GM23338 (cell line): Measurements from ENCODE around the gene COL1A1. TPM values are rescaled to one million over a fixed set of nuclear protein-coding genes. Genes with fewer than 3 reads are reported as not detected.

ENCODE experiments used
- ATAC-seq: fragments of 200-7000 bp; cut with Tn5 transposase; 3 replicates; pipeline ENCODE4 v1.9.1; 2020
- DNase-seq: peaks from one replicate; pipeline ENCODE4 v3.0.0-alpha.2; 2015; ENCODE audit warnings: low spot score
- H2AFZ ChIP-seq: fragments of 200-600 bp; sonication (generic); 2 replicates; pipeline ENCODE4 v1.8.0; 2016; ENCODE audit warnings: antibody characterized with exemption, mild to moderate bottlenecking, moderate library complexity
- H3F3A ChIP-seq: fragments of 200-600 bp; sonication (generic); replicated peaks from 2 replicates; pipeline ENCODE4 v1.8.0; 2017; ENCODE audit warnings: antibody characterized with exemption, mixed run types, low read depth
- H3K27ac ChIP-seq: fragments of 200-600 bp; sonication (generic); 2 replicates; pipeline ENCODE4 v1.6.1; 2016; ENCODE audit warnings: low read depth
- H3K27me3 ChIP-seq: fragments of 200-600 bp; sonication (generic); 2 replicates; pipeline ENCODE4 v1.8.0; 2016; ENCODE audit warnings: mild to moderate bottlenecking, mixed run types, moderate library complexity; ENCODE audit not compliant: insufficient read depth
- H3K36me3 ChIP-seq: fragments of 200-600 bp; sonication (generic); 2 replicates; pipeline ENCODE4 v1.8.0; 2016; ENCODE audit warnings: mild to moderate bottlenecking; ENCODE audit not compliant: insufficient read depth
- H3K4me1 ChIP-seq: fragments of 200-600 bp; sonication (generic); 2 replicates; pipeline ENCODE4 v1.8.0; 2016; ENCODE audit warnings: mild to moderate bottlenecking, moderate library complexity; ENCODE audit not compliant: insufficient read depth
- H3K4me2 ChIP-seq: fragments of 200-600 bp; sonication (generic); 2 replicates; pipeline ENCODE4 v1.7.1; 2017; ENCODE audit warnings: mixed run types
- H3K4me3 ChIP-seq: fragments of 200-600 bp; sonication (generic); 2 replicates; pipeline ENCODE4 v1.6.1; 2016; ENCODE audit warnings: mixed run types
- H3K79me2 ChIP-seq: fragments of 200-600 bp; sonication (generic); replicated peaks from 2 replicates; pipeline ENCODE4 v1.8.0; 2017; ENCODE audit warnings: mild to moderate bottlenecking; ENCODE audit not compliant: insufficient read depth
- H3K9me2 ChIP-seq: fragments of 200-600 bp; sonication (generic); 2 replicates; pipeline ENCODE4 v1.8.0; 2017; ENCODE audit not compliant: insufficient read depth
- H4K20me1 ChIP-seq: fragments of 200-600 bp; sonication (generic); replicated peaks from 2 replicates; pipeline ENCODE4 v1.8.0; 2017; ENCODE audit warnings: mild to moderate bottlenecking; ENCODE audit not compliant: insufficient read depth
- H3K27ac Mint-ChIP-seq: 2 replicates; pipeline ENCODE4 v1.8.0; 2020; ENCODE audit warnings: inconsistent platforms, mild to moderate bottlenecking, moderate library complexity, mixed read lengths
- H3K27me3 Mint-ChIP-seq: 3 replicates; pipeline ENCODE4 v1.8.0; 2022; ENCODE audit warnings: low read depth, mild to moderate bottlenecking, moderate library complexity, mixed read lengths, inconsistent platforms; ENCODE audit not compliant: insufficient read depth, poor library complexity
- H3K36me3 Mint-ChIP-seq: 3 replicates; pipeline ENCODE4 v1.8.0; 2021; ENCODE audit warnings: low read depth, mild to moderate bottlenecking, inconsistent platforms, moderate library complexity, mixed read lengths
- H3K4me1 Mint-ChIP-seq: 3 replicates; pipeline ENCODE4 v1.8.0; 2020; ENCODE audit warnings: mild to moderate bottlenecking, inconsistent platforms, mixed read lengths
- H3K4me3 Mint-ChIP-seq: 3 replicates; pipeline ENCODE4 v1.8.0; 2021; ENCODE audit warnings: moderate library complexity, mild to moderate bottlenecking, inconsistent platforms, mixed read lengths
- H3K9me3 Mint-ChIP-seq: 3 replicates; pipeline ENCODE4 v1.8.0; 2020; ENCODE audit warnings: moderate library complexity, mild to moderate bottlenecking, inconsistent platforms, mixed read lengths
- CREB1 ChIP-seq: fragments of 250-450 bp; sonication (Bioruptor Pico); IDR thresholded peaks from 2 replicates; pipeline ENCODE4 v1.5.0; 2020; ENCODE audit warnings: low read depth, mild to moderate bottlenecking, moderate library complexity
- ETS1 ChIP-seq: IDR thresholded peaks from 2 replicates; pipeline ENCODE4 v1.6.1; 2016; ENCODE audit warnings: antibody characterized with exemption
- EZH2 ChIP-seq: fragments of 200-600 bp; sonication (generic); IDR thresholded peaks from one replicate; pipeline ENCODE4 v1.8.0; 2017; ENCODE audit warnings: antibody characterized with exemption, mild to moderate bottlenecking, low read depth; ENCODE audit not compliant: unreplicated experiment
- EZH2phosphoT487 ChIP-seq: fragments of 200-600 bp; sonication (generic); IDR thresholded peaks from one replicate; pipeline ENCODE4 v1.8.1; 2018; ENCODE audit warnings: antibody characterized with exemption; ENCODE audit not compliant: unreplicated experiment
- JUNB ChIP-seq: IDR thresholded peaks from one replicate; pipeline ENCODE4 v1.6.1; 2016; ENCODE audit warnings: antibody characterized with exemption; ENCODE audit not compliant: unreplicated experiment
- NANOG ChIP-seq: IDR thresholded peaks from 2 replicates; pipeline ENCODE4 v1.6.1; 2016; ENCODE audit warnings: antibody characterized with exemption, borderline replicate concordance
- POLR2AphosphoS5 ChIP-seq: IDR thresholded peaks from 2 replicates; pipeline ENCODE4 v1.6.1; 2016; ENCODE audit warnings: antibody characterized with exemption, low read depth
- STAT1 ChIP-seq: IDR thresholded peaks from one replicate; pipeline ENCODE4 v1.6.1; 2016; ENCODE audit warnings: antibody characterized with exemption; ENCODE audit not compliant: unreplicated experiment
- ZNF114 ChIP-seq: fragments of 250-450 bp; sonication (Bioruptor Pico); IDR thresholded peaks from 2 replicates; pipeline ENCODE4 v1.5.0; 2020; ENCODE audit warnings: mild to moderate bottlenecking, moderate library complexity
- ZNF331 ChIP-seq: fragments of 250-450 bp; sonication (Bioruptor Pico); IDR thresholded peaks from 2 replicates; pipeline ENCODE4 v1.5.0; 2020; ENCODE audit warnings: low read depth, mild to moderate bottlenecking, moderate library complexity
- polyA plus RNA-seq: library from polyadenylated mRNA; unstranded; fragments of >200 nt; fragmentation: Nextera tagmentation; extraction: Ambion mirVana; gene quantifications from 2 replicates; pipeline ENCODE4 v1.2.1, GENCODE V29; 2016
- total RNA-seq: library from RNA; depleted of rRNA; stranded (reverse); fragments of >200 nt; shearing (Covaris generic); gene quantifications from 2 replicates; pipeline ENCODE4 v1.2.3, GENCODE V29; 2014
- TF ChIP-seq, protein P1 (sequence below): IDR thresholded peaks from one replicate; pipeline ENCODE4 v1.6.1; 2018; ENCODE audit warnings: antibody characterized with exemption; ENCODE audit not compliant: unreplicated experiment
- TF ChIP-seq, protein P2 (sequence below): fragments of 250-450 bp; sonication (Bioruptor Pico); IDR thresholded peaks from 2 replicates; pipeline ENCODE4 v1.5.0; 2020; ENCODE audit warnings: mild to moderate bottlenecking, moderate library complexity
- TF ChIP-seq, protein P3 (sequence below), 2 experiments: fragments of 200-600 bp in 1 of 2; sonication (generic) in 1 of 2; conservative IDR thresholded peaks; 2 replicates each; pipeline versions ENCODE4 v1.5.1 to v1.6.1; 2016 to 2017; ENCODE audit warnings: antibody characterized with exemption in 2 of 2, low read depth in 2 of 2, mild to moderate bottlenecking in 2 of 2, moderate library complexity in 1 of 2

COL1A1 gene
- total and polyA plus RNA-seq, 2 experiments from 2014 or later: 21.2 to 34.3 TPM

DNA sequence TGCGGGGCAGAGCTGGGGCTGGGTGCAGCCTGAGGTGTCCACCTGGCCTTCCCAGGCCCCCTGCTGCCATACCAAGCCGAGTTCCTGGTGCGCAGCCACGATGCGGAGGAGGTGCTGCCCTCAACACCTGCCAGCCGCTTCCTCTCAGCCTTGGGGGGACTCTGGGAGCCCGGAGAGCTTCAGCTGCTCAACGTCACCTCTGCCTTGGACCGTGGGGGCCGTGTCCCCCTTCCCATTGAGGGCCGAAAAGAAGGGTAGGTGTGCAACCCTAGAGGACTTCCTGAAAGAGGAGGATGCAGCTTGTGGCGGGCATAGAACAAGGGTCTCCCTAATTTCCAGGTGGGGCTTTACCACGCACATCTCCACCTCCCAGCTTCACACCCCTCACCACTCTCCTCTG is 33.1 kb downstream of the COL1A1 start:
- H3K27me3 ChIP-seq: no peaks in the 10 kb centered on the region
- ATAC-seq (no peak), DNase-seq (no peak)
- no peak overlapping the region for H3K27ac Mint-ChIP-seq
- H3F3A ChIP-seq: no peaks in the 10 kb centered on the region
- H4K20me1 ChIP-seq: no peaks in the 10 kb centered on the region
- H3K9me3 Mint-ChIP-seq: no peaks in the 10 kb centered on the region; the same call in 2 of the 3 replicates
- H3K4me1 ChIP-seq: no peaks in the 10 kb centered on the region
- H2AFZ ChIP-seq: no peak overlapping the region
- no peak overlapping the region for H3K4me2 ChIP-seq
- H3K27me3 Mint-ChIP-seq: peaks cover 17% of the 10 kb centered on the region
- no peak overlapping the region for H3K27ac ChIP-seq
- no peaks in the 10 kb centered on the region for H3K9me2 ChIP-seq
- no peak overlapping the region for H3K4me3 ChIP-seq
- no peaks in the 10 kb centered on the region for H3K36me3 Mint-ChIP-seq
- H3K79me2 ChIP-seq: no peaks in the 10 kb centered on the region
- no peaks in the 10 kb centered on the region for H3K36me3 ChIP-seq
- H3K4me1 Mint-ChIP-seq: peaks cover 22% of the 10 kb centered on the region
- H3K4me3 Mint-ChIP-seq: no peak overlapping the region
- TF ChIP-seq EZH2phosphoT487 (no peak), CREB1 (CRISPR knock-in tag) (no peak), ETS1 (no peak), NANOG (no peak), EZH2 (no peak), ZNF331 (CRISPR knock-in tag) (no peak), ZNF114 (no peak), JUNB (no peak), POLR2AphosphoS5 (no peak), STAT1 (no peak)
- TF ChIP-seq, protein P1, sequence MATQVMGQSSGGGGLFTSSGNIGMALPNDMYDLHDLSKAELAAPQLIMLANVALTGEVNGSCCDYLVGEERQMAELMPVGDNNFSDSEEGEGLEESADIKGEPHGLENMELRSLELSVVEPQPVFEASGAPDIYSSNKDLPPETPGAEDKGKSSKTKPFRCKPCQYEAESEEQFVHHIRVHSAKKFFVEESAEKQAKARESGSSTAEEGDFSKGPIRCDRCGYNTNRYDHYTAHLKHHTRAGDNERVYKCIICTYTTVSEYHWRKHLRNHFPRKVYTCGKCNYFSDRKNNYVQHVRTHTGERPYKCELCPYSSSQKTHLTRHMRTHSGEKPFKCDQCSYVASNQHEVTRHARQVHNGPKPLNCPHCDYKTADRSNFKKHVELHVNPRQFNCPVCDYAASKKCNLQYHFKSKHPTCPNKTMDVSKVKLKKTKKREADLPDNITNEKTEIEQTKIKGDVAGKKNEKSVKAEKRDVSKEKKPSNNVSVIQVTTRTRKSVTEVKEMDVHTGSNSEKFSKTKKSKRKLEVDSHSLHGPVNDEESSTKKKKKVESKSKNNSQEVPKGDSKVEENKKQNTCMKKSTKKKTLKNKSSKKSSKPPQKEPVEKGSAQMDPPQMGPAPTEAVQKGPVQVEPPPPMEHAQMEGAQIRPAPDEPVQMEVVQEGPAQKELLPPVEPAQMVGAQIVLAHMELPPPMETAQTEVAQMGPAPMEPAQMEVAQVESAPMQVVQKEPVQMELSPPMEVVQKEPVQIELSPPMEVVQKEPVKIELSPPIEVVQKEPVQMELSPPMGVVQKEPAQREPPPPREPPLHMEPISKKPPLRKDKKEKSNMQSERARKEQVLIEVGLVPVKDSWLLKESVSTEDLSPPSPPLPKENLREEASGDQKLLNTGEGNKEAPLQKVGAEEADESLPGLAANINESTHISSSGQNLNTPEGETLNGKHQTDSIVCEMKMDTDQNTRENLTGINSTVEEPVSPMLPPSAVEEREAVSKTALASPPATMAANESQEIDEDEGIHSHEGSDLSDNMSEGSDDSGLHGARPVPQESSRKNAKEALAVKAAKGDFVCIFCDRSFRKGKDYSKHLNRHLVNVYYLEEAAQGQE: no peak
- TF ChIP-seq, protein P2, sequence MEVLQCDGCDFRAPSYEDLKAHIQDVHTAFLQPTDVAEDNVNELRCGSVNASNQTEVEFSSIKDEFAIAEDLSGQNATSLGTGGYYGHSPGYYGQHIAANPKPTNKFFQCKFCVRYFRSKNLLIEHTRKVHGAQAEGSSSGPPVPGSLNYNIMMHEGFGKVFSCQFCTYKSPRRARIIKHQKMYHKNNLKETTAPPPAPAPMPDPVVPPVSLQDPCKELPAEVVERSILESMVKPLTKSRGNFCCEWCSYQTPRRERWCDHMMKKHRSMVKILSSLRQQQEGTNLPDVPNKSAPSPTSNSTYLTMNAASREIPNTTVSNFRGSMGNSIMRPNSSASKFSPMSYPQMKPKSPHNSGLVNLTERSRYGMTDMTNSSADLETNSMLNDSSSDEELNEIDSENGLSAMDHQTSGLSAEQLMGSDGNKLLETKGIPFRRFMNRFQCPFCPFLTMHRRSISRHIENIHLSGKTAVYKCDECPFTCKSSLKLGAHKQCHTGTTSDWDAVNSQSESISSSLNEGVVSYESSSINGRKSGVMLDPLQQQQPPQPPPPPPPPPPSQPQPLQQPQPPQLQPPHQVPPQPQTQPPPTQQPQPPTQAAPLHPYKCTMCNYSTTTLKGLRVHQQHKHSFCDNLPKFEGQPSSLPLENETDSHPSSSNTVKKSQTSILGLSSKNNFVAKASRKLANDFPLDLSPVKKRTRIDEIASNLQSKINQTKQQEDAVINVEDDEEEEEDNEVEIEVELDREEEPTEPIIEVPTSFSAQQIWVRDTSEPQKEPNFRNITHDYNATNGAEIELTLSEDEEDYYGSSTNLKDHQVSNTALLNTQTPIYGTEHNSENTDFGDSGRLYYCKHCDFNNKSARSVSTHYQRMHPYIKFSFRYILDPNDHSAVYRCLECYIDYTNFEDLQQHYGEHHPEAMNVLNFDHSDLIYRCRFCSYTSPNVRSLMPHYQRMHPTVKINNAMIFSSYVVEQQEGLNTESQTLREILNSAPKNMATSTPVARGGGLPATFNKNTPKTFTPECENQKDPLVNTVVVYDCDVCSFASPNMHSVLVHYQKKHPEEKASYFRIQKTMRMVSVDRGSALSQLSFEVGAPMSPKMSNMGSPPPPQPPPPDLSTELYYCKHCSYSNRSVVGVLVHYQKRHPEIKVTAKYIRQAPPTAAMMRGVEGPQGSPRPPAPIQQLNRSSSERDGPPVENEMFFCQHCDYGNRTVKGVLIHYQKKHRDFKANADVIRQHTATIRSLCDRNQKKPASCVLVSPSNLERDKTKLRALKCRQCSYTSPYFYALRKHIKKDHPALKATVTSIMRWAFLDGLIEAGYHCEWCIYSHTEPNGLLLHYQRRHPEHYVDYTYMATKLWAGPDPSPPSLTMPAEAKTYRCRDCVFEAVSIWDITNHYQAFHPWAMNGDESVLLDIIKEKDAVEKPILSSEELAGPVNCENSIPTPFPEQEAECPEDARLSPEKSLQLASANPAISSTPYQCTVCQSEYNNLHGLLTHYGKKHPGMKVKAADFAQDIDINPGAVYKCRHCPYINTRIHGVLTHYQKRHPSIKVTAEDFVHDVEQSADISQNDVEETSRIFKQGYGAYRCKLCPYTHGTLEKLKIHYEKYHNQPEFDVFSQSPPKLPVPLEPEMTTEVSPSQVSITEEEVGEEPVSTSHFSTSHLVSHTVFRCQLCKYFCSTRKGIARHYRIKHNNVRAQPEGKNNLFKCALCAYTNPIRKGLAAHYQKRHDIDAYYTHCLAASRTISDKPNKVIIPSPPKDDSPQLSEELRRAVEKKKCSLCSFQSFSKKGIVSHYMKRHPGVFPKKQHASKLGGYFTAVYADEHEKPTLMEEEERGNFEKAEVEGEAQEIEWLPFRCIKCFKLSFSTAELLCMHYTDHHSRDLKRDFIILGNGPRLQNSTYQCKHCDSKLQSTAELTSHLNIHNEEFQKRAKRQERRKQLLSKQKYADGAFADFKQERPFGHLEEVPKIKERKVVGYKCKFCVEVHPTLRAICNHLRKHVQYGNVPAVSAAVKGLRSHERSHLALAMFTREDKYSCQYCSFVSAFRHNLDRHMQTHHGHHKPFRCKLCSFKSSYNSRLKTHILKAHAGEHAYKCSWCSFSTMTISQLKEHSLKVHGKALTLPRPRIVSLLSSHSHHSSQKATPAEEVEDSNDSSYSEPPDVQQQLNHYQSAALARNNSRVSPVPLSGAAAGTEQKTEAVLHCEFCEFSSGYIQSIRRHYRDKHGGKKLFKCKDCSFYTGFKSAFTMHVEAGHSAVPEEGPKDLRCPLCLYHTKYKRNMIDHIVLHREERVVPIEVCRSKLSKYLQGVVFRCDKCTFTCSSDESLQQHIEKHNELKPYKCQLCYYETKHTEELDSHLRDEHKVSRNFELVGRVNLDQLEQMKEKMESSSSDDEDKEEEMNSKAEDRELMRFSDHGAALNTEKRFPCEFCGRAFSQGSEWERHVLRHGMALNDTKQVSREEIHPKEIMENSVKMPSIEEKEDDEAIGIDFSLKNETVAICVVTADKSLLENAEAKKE (CRISPR knock-in tag): no peak
- TF ChIP-seq, protein P3, sequence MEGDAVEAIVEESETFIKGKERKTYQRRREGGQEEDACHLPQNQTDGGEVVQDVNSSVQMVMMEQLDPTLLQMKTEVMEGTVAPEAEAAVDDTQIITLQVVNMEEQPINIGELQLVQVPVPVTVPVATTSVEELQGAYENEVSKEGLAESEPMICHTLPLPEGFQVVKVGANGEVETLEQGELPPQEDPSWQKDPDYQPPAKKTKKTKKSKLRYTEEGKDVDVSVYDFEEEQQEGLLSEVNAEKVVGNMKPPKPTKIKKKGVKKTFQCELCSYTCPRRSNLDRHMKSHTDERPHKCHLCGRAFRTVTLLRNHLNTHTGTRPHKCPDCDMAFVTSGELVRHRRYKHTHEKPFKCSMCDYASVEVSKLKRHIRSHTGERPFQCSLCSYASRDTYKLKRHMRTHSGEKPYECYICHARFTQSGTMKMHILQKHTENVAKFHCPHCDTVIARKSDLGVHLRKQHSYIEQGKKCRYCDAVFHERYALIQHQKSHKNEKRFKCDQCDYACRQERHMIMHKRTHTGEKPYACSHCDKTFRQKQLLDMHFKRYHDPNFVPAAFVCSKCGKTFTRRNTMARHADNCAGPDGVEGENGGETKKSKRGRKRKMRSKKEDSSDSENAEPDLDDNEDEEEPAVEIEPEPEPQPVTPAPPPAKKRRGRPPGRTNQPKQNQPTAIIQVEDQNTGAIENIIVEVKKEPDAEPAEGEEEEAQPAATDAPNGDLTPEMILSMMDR (conservative IDR thresholded peaks at IDR 0.05; ENCODE audit: low read depth in 2 of 2): no peak
